BLaER1 (cell line): ENCODE data around the gene SRMS.

ENCODE experiments used
- H3K27ac ChIP-seq: shearing (Covaris generic); formaldehyde crosslinking; 2 replicates; pipeline ENCODE4 v1.8.1; 2022
- H3K27me3 ChIP-seq: shearing (Covaris generic); formaldehyde crosslinking; 2 replicates; pipeline ENCODE4 v1.8.1; 2022
- H3K36me3 ChIP-seq: shearing (Covaris generic); formaldehyde crosslinking; 2 replicates; pipeline ENCODE4 v1.8.1; 2022
- H3K4me1 ChIP-seq: shearing (Covaris generic); formaldehyde crosslinking; 2 replicates; pipeline ENCODE4 v1.8.1; 2022
- H3K4me2 ChIP-seq: shearing (Covaris generic); formaldehyde crosslinking; 2 replicates; pipeline ENCODE4 v1.8.1; 2022
- H3K4me3 ChIP-seq: shearing (Covaris generic); formaldehyde crosslinking; 2 replicates; pipeline ENCODE4 v1.8.1; 2022
- H3K9ac ChIP-seq: shearing (Covaris generic); formaldehyde crosslinking; 2 replicates; pipeline ENCODE4 v1.8.1; 2022
- H3K9me3 ChIP-seq: shearing (Covaris generic); formaldehyde crosslinking; 2 replicates; pipeline ENCODE4 v1.8.1; 2022
- H4K20me1 ChIP-seq: shearing (Covaris generic); formaldehyde crosslinking; 2 replicates; pipeline ENCODE4 v1.8.1; 2022
- Cebpa-rat ChIP-seq: shearing (Covaris generic); IDR thresholded peaks from 2 replicates; pipeline ENCODE4 v1.8.1; 2022

The SRMS gene

GRCh38 chr20:63537525-63538203, 9.9 kb downstream of the SRMS start:
- peak overlapping the region; percentile 60 for H3K4me3 ChIP-seq
- peaks cover 2% of the 10 kb centered on the region; the same call in 1 of the 2 replicates for H4K20me1 ChIP-seq
- H3K9me3 ChIP-seq, result no peaks in the 10 kb centered on the region
- no peak for TF ChIP-seq Cebpa-rat
- no peaks in the 10 kb centered on the region for H3K36me3 ChIP-seq
- peaks cover 23% of the 10 kb centered on the region; the same call in 1 of the 2 replicates for H3K27me3 ChIP-seq
- H3K27ac ChIP-seq, result peak overlapping the region; percentile 74
- H3K4me1 ChIP-seq, result peaks cover 82% of the 10 kb centered on the region
- peak overlapping the region; percentile 94 for H3K4me2 ChIP-seq
- peak overlapping the region; percentile 35; the same call in 1 of the 2 replicates for H3K9ac ChIP-seq

GRCh38 chr20:63536997-63537524, 10.5 kb downstream of the SRMS start, which contains the start of gene PTK6:
PTK6 (minus strand) TSS chr20:63537376; CDS start chr20:63537314, 62 bp downstream.
- no peak for TF ChIP-seq Cebpa-rat
- Histone ChIP-seq H3K36me3 (no peaks in the 10 kb centered on the region), H3K27me3 (peaks cover 26% of the 10 kb centered on the region; the same call in 1 of the 2 replicates), H3K4me1 (peaks cover 83% of the 10 kb centered on the region), H3K4me2 (peak within 1 kb of the TSS; percentile 94), H3K27ac (peak within 1 kb of the TSS; percentile 74), H3K4me3 (peak within 1 kb of the TSS; percentile 60), H4K20me1 (no peaks in the 10 kb centered on the region; the same call in 1 of the 2 replicates), H3K9me3 (no peaks in the 10 kb centered on the region), H3K9ac (peak within 1 kb of the TSS; percentile 35; the same call in 1 of the 2 replicates)

GRCh38 chr20:63536241-63536977, 11.1 kb downstream of the SRMS start:
- Histone ChIP-seq H3K4me1 (peaks cover 89% of the 10 kb centered on the region), H3K9me3 (no peaks in the 10 kb centered on the region), H4K20me1 (no peaks in the 10 kb centered on the region; the same call in 1 of the 2 replicates), H3K27ac (peak overlapping the region; percentile 74; the same call in 1 of the 2 replicates), H3K4me2 (peak overlapping the region; percentile 94), H3K9ac (peak overlapping the region; percentile 35; the same call in 1 of the 2 replicates), H3K4me3 (peak overlapping the region; percentile 60; the same call in 1 of the 2 replicates), H3K27me3 (peaks cover 28% of the 10 kb centered on the region; the same call in 1 of the 2 replicates), H3K36me3 (no peaks in the 10 kb centered on the region)
- TF ChIP-seq Cebpa-rat, result no peak

DNA sequence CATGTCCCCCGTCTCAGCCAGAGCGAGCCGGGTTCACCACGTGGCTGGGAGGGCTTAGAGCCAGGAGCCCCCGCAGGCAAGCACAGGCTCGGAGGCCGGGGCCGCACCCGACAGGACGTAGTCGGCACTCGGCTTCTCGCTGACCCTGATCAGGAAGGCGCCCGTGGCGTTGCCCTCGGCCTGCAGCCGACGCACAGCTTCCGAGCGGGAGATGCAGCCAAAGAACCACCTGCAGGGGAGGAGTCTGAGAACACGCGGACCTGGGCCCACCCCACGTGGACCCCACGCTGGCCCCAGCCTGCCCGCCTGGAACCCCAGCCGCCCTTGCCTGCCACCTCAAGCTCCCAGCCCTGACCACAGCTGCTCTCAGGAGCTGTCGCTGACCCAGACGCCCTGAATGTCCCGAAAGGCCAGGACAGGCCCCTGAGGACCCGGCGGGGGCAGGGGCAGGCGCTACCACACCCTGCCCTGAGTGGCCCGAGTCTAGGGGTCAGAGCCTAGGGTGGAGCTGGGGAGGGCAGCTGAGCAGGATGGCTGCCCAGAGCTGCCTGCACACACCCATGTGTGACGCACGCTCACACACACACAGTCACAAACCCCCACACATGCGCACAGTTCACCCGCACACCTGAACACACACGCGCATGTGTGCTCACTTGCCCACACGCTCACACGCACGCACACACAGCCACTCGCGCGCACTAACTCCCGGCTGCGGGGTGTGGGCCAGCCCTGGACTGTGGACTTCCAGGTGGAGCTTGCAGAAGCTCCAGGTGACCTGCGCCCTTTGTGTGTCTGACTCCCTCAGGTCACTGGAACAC, 12.5 kb downstream of the SRMS start:
- Histone ChIP-seq H3K9me3 (no peaks in the 10 kb centered on the region), H4K20me1 (no peaks in the 10 kb centered on the region; the same call in 1 of the 2 replicates), H3K4me3 (no peak overlapping the region), H3K4me1 (peaks cover 87% of the 10 kb centered on the region), H3K36me3 (no peaks in the 10 kb centered on the region), H3K4me2 (peak overlapping the region; percentile 77), H3K9ac (no peak overlapping the region), H3K27me3 (peaks cover 24% of the 10 kb centered on the region; the same call in 1 of the 2 replicates), H3K27ac (no peak overlapping the region)
- no peak for TF ChIP-seq Cebpa-rat

DNA sequence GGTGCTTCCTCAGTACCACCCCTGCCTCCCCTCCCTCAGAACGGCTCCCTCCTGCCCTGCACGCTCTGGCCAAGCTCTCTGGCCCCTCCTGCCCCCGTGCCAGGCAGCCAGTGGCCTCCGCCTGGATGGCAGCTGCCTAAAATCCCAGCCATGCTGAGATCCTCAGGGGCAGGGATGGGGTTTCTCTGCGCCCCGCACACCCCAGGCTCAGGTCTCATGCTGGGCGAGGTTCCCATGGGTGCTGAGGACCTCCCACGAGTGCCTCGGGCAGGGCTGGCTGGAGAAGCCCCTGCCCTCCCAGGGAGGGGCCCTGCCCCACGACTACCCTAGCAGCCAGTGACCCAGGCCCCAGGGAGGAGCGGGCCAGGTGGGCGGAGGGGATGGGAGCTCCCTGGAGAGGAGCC, 13.1 kb downstream of the SRMS start:
- Histone ChIP-seq H3K4me3 (no peak overlapping the region), H3K9ac (no peak overlapping the region), H3K36me3 (no peaks in the 10 kb centered on the region), H3K4me1 (peaks cover 81% of the 10 kb centered on the region), H4K20me1 (no peaks in the 10 kb centered on the region; the same call in 1 of the 2 replicates), H3K4me2 (peak overlapping the region; percentile 77), H3K27ac (no peak overlapping the region), H3K27me3 (peaks cover 24% of the 10 kb centered on the region; the same call in 1 of the 2 replicates), H3K9me3 (no peaks in the 10 kb centered on the region)
- no peak for TF ChIP-seq Cebpa-rat

DNA sequence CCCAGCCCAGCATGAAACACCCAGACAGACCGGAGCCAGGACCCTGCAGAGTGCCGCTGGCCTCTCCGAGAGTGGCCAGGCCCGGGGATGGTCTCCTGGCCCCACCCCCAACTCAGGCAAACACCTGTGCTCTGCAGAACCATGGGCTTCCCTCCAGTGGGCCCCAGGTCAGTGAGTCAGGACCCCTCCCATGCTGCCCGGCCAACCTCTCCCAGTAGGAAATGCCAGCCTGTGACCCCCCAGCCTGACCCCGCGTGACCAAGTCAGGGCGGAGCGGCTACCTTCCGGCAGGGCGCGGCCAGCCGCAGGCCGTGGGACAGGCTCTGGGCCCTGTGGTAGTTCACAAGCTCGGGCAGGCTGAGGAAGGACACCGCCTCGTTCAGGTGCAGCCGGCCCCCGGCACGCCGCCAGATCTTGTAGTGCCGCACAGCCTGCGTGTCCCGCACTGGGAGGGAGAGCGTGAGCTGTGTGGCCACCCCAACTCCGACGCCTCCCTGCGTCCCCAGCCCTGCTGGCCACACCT, 13.6 kb downstream of the SRMS start:
- Histone ChIP-seq H3K36me3 (no peaks in the 10 kb centered on the region), H4K20me1 (no peaks in the 10 kb centered on the region; the same call in 1 of the 2 replicates), H3K9me3 (no peaks in the 10 kb centered on the region), H3K4me2 (peak overlapping the region; percentile 77), H3K4me3 (no peak overlapping the region), H3K27me3 (peaks cover 19% of the 10 kb centered on the region; the same call in 1 of the 2 replicates), H3K27ac (no peak overlapping the region), H3K9ac (no peak overlapping the region), H3K4me1 (peaks cover 76% of the 10 kb centered on the region)
- no peak for TF ChIP-seq Cebpa-rat

- H3K4me3 ChIP-seq, result no peak overlapping the region
- H3K27ac ChIP-seq, result no peak overlapping the region
- no peaks in the 10 kb centered on the region for H4K20me1 ChIP-seq
- peak overlapping the region; percentile 77 for H3K4me2 ChIP-seq
- H3K4me1 ChIP-seq, result peaks cover 71% of the 10 kb centered on the region
- H3K27me3 ChIP-seq, result peaks cover 17% of the 10 kb centered on the region; the same call in 1 of the 2 replicates
- no peak for TF ChIP-seq Cebpa-rat
- no peaks in the 10 kb centered on the region for H3K36me3 ChIP-seq
- no peaks in the 10 kb centered on the region for H3K9me3 ChIP-seq
- no peak overlapping the region for H3K9ac ChIP-seq
Measured at GRCh38 chr20:63533388-63533787, 14.2 kb downstream of the SRMS start.

DNA sequence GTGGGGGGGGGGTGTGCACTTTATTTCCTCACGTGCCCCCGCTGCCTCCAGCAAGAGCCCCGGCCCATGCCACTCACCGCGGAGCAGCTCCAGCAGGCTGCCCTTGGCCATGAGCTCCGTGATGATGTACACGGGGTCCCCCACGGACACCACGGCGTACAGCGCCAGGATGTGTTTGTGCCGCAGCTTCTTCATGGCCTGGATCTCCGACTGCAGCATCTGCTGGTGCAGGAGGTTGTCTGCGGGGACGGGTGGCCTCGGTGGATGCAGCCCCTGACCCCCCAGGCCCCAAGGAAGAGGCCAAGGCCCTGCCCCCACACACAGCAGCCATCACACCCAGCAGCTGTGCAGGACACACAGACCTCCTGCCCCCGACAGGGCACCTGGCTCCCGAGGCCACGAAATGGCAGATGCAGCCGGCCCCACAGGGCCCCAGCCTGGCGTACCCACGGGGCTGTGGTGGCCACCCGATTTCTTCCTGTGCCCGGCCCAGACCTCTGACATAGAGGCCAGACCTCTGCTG, 15.0 kb downstream of the SRMS start:
- Histone ChIP-seq H3K4me2 (peak overlapping the region; percentile 77), H3K27me3 (peaks cover 17% of the 10 kb centered on the region; the same call in 1 of the 2 replicates), H4K20me1 (peaks cover 2% of the 10 kb centered on the region; the same call in 1 of the 2 replicates), H3K4me1 (peaks cover 63% of the 10 kb centered on the region), H3K9me3 (no peaks in the 10 kb centered on the region), H3K4me3 (no peak overlapping the region), H3K9ac (no peak overlapping the region), H3K36me3 (no peaks in the 10 kb centered on the region), H3K27ac (0 out of 2 replicates have a peak overlapping the region, but pooled peaks have one; percentile 22)
- no peak for TF ChIP-seq Cebpa-rat
